K562 (cell line): ENCODE measurements around the gene ADCY1. TPM values are rescaled to one million over a fixed set of nuclear protein-coding genes. Genes with fewer than 3 reads are reported as not detected.

Experiments used
- ATAC-seq: fragments of 200-7000 bp; cut with Tn5 transposase; 3 replicates; pipeline ENCODE4 v1.9.1; 2020; ENCODE audit warnings: moderate library complexity
- BruUV-seq: library from RNA; stranded (reverse); fragments of 400-500 nt; replicated peaks from 2 replicates; lab custom pipeline; 2021; lab: Mats Ljungman, UMichigan
- CTCF ChIA-PET: fragments of 300-600 bp; formaldehyde crosslinking; extraction: SDS; loops from one replicate; lab custom pipeline; 2021; ENCODE audit warnings: low intra/inter-chr PET ratio; lab: Yijun Ruan, JAX
- POLR2A ChIA-PET: fragments of 300-600, 350-650 bp; sonication (Branson Sonifier 250); formaldehyde crosslinking; extraction: SDS; loops from one replicate; lab custom pipeline; 2021; ENCODE audit warnings: antibody characterized with exemption, inconsistent platforms; lab: Yijun Ruan, JAX
- DNase-seq, 4 experiments: peaks; one replicate each; pipeline versions ENCODE4 v3.0.0 to v3.0.0-alpha.2; 2011 to 2018; ENCODE audit warnings: low spot score in 3 of 4, mixed read lengths in 3 of 4; ENCODE audit errors: extremely low read depth in 1 of 4
- FAIRE-seq: peaks from 2 replicates; lab custom pipeline; 2011; peaks lifted over from hg19 to GRCh38; lab: Jason Lieb, UNC
- H2AFZ ChIP-seq: 2 replicates; pipeline ENCODE4 v1.6.0; 2011; ENCODE audit warnings: low read depth, low read length, control low read depth, inconsistent platforms
- H3K27ac ChIP-seq: fragments of 200-600 bp; 3 replicates; pipeline ENCODE4 v1.8.0; 2011; ENCODE audit warnings: low read depth, mild to moderate bottlenecking, control low read depth, inconsistent platforms, low read length, moderate library complexity, mixed read lengths; ENCODE audit errors: extremely low read depth
- H3K27me3 ChIP-seq, 2 experiments: fragments of 300-600 bp in 1 of 2; 2 replicates in 1 of 2; 3 replicates in 1 of 2; pipeline versions ENCODE4 v1.6.0 to v1.8.0; 2011; ENCODE audit warnings: inconsistent platforms in 2 of 2, low read length in 2 of 2, mild to moderate bottlenecking in 1 of 2, mixed read lengths in 1 of 2, moderate library complexity in 1 of 2; ENCODE audit not compliant: control insufficient read depth in 2 of 2, insufficient read depth in 2 of 2
- H3K36me3 ChIP-seq: fragments of 300-600 bp; 3 replicates; pipeline ENCODE4 v1.8.0; 2011; ENCODE audit warnings: mild to moderate bottlenecking, low read length, inconsistent platforms; ENCODE audit not compliant: control insufficient read depth, insufficient read depth
- H3K4me1 ChIP-seq, 2 experiments: fragments of 200-600 bp in 1 of 2; replicated peaks in 1 of 2; 2 replicates in 1 of 2; 3 replicates in 1 of 2; pipeline versions ENCODE4 v1.5.1 to v1.8.0; 2011; ENCODE audit warnings: inconsistent platforms in 2 of 2, low read length in 2 of 2, mild to moderate bottlenecking in 1 of 2, mixed read lengths in 1 of 2, moderate library complexity in 1 of 2; ENCODE audit not compliant: control insufficient read depth in 2 of 2, insufficient read depth in 2 of 2
- H3K4me2 ChIP-seq: 2 replicates; pipeline ENCODE4 v1.6.1; 2011; ENCODE audit warnings: low read length, control low read depth, inconsistent platforms, mixed read lengths; ENCODE audit not compliant: insufficient read depth
- H3K4me3 ChIP-seq: fragments of 200-600 bp; sonication (generic), shearing (Covaris generic); 2 replicates; pipeline ENCODE4 v1.5.1; 2016; ENCODE audit warnings: control low read depth, inconsistent platforms
- H3K79me2 ChIP-seq: fragments of 200-600 bp; 3 replicates; pipeline ENCODE4 v1.8.0; 2011; ENCODE audit warnings: low read length, inconsistent platforms; ENCODE audit not compliant: control insufficient read depth, insufficient read depth
- H3K9ac ChIP-seq, 2 experiments: 2 replicates each; pipeline versions ENCODE4 v1.6.0 to v1.6.1; 2011; ENCODE audit warnings: low read depth in 2 of 2, low read length in 2 of 2, control low read depth in 1 of 2, inconsistent platforms in 1 of 2, mild to moderate bottlenecking in 1 of 2, mixed read lengths in 1 of 2; ENCODE audit not compliant: insufficient read depth in 1 of 2
- H3K9me1 ChIP-seq: one replicate; pipeline ENCODE4 v1.6.0; 2011; ENCODE audit warnings: inconsistent platforms, mild to moderate bottlenecking, low read length, moderate library complexity; ENCODE audit not compliant: control insufficient read depth, insufficient read depth
- H3K9me3 ChIP-seq: replicated peaks from 2 replicates; pipeline ENCODE4 v1.5.1; 2011; ENCODE audit warnings: low read depth, low read length, inconsistent platforms; ENCODE audit not compliant: control insufficient read depth, insufficient read depth
- H4K20me1 ChIP-seq: replicated peaks from 2 replicates; pipeline ENCODE4 v1.6.1; 2011; ENCODE audit warnings: low read length, inconsistent platforms, mixed read lengths; ENCODE audit not compliant: control insufficient read depth, insufficient read depth
- ARHGAP35 ChIP-seq: fragments of 450-650 bp; IDR thresholded peaks from 2 replicates; pipeline ENCODE4 v1.6.1; 2018; ENCODE audit not compliant: partially characterized antibody
- EGR1 ChIP-seq: fragments of 450-650 bp; conservative IDR thresholded peaks from 2 replicates; pipeline ENCODE4 v1.6.1; 2017; ENCODE audit warnings: mild to moderate bottlenecking
- EP300 ChIP-seq: IDR thresholded peaks from 2 replicates; pipeline ENCODE4 v1.6.1; 2012; ENCODE audit warnings: low read length, improper control_type of control experiment
- FOS ChIP-seq: IDR thresholded peaks from 3 replicates; pipeline ENCODE4 v1.6.1; 2011; ENCODE audit not compliant: insufficient read length; ENCODE audit errors: extremely low read depth
- GABPB2 ChIP-seq: fragments of 250-450 bp; sonication (Bioruptor Pico); conservative IDR thresholded peaks from 2 replicates; pipeline ENCODE4 v1.5.1; 2021; ENCODE audit warnings: mild to moderate bottlenecking
- GATAD2A ChIP-seq: fragments of 450-650 bp; IDR thresholded peaks from 2 replicates; pipeline ENCODE4 v1.6.1; 2017
- HNRNPK ChIP-seq: fragments of 200-400 bp; formaldehyde crosslinking; IDR thresholded peaks from one replicate; pipeline ENCODE4 v1.6.1; 2018; ENCODE audit warnings: mild to moderate bottlenecking, low read depth, low read length; ENCODE audit not compliant: poor library complexity, severe bottlenecking
- IRF2 ChIP-seq: sonication (generic); formaldehyde crosslinking; IDR thresholded peaks from 2 replicates; pipeline ENCODE4 v1.8.1; 2022; ENCODE audit warnings: mild to moderate bottlenecking, missing genetic modification reagents
- LCOR ChIP-seq: sonication (generic); formaldehyde crosslinking; IDR thresholded peaks from 2 replicates; pipeline ENCODE4 v1.8.0; 2022; ENCODE audit warnings: mild to moderate bottlenecking, missing genetic modification reagents
- MCM2 ChIP-seq: fragments of 450-650 bp; IDR thresholded peaks from 2 replicates; pipeline ENCODE4 v1.6.1; 2017; ENCODE audit warnings: low read depth, mild to moderate bottlenecking
- NFE2L1 ChIP-seq: fragments of 450-650 bp; IDR thresholded peaks from 2 replicates; pipeline ENCODE4 v1.6.1; 2016; ENCODE audit warnings: missing genetic modification characterization, low read depth, mild to moderate bottlenecking, missing compliant biosample characterization, moderate library complexity, borderline replicate concordance
- PRPF4 ChIP-seq: fragments of 200-400 bp; formaldehyde crosslinking; IDR thresholded peaks from one replicate; pipeline ENCODE4 v1.6.1; 2017; ENCODE audit warnings: low read length, low read depth, mild to moderate bottlenecking; ENCODE audit not compliant: insufficient read depth, poor library complexity, severe bottlenecking
- U2AF1 ChIP-seq: fragments of 200-400 bp; formaldehyde crosslinking; optimal IDR thresholded peaks from 2 replicates; pipeline ENCODE3; 2017; ENCODE audit warnings: mild to moderate bottlenecking, low read depth, low read length, moderate library complexity
- ZBTB7A ChIP-seq: IDR thresholded peaks from 2 replicates; pipeline ENCODE4 v1.6.1; 2011; ENCODE audit warnings: low read depth, mild to moderate bottlenecking, low read length, moderate library complexity, borderline replicate concordance; ENCODE audit not compliant: control insufficient read depth
- ZNF785 ChIP-seq: fragments of 250-450 bp; sonication (Bioruptor Pico); IDR thresholded peaks from 2 replicates; pipeline ENCODE4 v1.4.0; 2020; ENCODE audit warnings: mild to moderate bottlenecking
- ZNF79 ChIP-seq: fragments of 250-450 bp; sonication (Bioruptor Pico); IDR thresholded peaks from 2 replicates; pipeline ENCODE4 v1.4.0; 2020; ENCODE audit warnings: low read depth, mild to moderate bottlenecking, moderate library complexity
- WGBS: fragments of 100-300 bp; shearing (Covaris generic); methylation state at CpG from one replicate; pipeline ENCODE4 v1.1.6; 2016; ENCODE audit warnings: low coverage, mixed read lengths; ENCODE audit not compliant: insufficient coverage; ENCODE audit errors: missing lambda C conversion rate; 5-methylcytosine and 5-hydroxymethylcytosine counted together
- in situ Hi-C: fragments of 300-500 bp; cut with MboI; formaldehyde crosslinking; loops from 4 replicates; pipeline ENCODE4 v1.15.0; 2018; ENCODE audit warnings: inconsistent platforms, mixed read lengths
- intact Hi-C: fragments of 100-400 bp; cut with micrococcal nuclease; formaldehyde crosslinking; loops from 2 replicates; pipeline ENCODE4 v1.14.2; 2022
- polyA plus RNA-seq, 8 experiments: library from polyadenylated mRNA; depleted of rRNA in 4 of 8; stranded (reverse) in 5 of 8; unstranded in 3 of 8; fragments of >200 nt; fragmentation: Nextera tagmentation in 2 of 8; fragmentation: Illumina TruSeq in 1 of 8; extraction: Ambion mirVana in 2 of 8; extraction: Trizol in 1 of 8; gene quantifications; 2 replicates each; pipeline versions ENCODE4 v1.2.1 to v1.2.3, GENCODE V29; 2011 to 2014; ENCODE audit warnings: inconsistent platforms in 1 of 8, missing spikeins in 1 of 8
- total RNA-seq, 7 experiments: library from RNA; depleted of rRNA in 6 of 7; stranded (reverse); fragments of >200 nt in 6 of 7; fragmentation: Illumina TruSeq in 2 of 7; extraction: Trizol in 2 of 7; gene quantifications; 2 replicates each; pipeline versions ENCODE4 v1.2.1 to v1.2.3, GENCODE V29; 2011 to 2021; ENCODE audit warnings: low replicate concordance in 1 of 7
- TF ChIP-seq, protein P1 (sequence below): IDR thresholded peaks from 2 replicates; pipeline ENCODE4 v1.6.1; 2011; ENCODE audit warnings: borderline replicate concordance, low read depth, mild to moderate bottlenecking, moderate library complexity, low read length; ENCODE audit not compliant: insufficient read depth, poor library complexity, severe bottlenecking
- TF ChIP-seq, protein P2 (sequence below): fragments of 250-450 bp; sonication (Bioruptor Pico); IDR thresholded peaks from 2 replicates; pipeline ENCODE4 v1.8.0; 2022; ENCODE audit warnings: inconsistent platforms

The ADCY1 gene
- total and polyA plus RNA-seq, 9 of the 15 experiments (the other 6 are each of a cell fraction or from before 2014, with no cell fraction given): under 0.01 to 0.18 (median 0.10) TPM; not detected in 4

DNA sequence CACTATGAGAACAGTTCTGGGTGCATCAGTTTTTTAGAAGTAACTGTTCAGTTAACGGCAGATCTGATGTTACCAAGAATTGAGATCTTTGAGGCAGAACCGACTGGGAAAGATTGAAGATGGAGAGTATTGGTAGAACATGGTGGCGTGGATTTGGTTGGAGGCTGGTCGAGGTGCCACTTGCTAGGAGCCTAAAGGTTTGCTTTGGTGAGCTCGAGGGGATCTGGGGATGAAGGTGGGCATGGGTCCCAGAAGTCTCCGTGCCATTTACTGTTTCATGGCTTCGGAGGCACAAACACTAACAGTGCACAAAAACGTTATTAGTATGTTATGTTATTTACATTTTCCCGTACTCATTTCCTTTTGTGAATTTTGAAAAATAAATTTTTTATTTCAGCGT, 81.4 kb downstream of the ADCY1 start:
- H3K9me3 ChIP-seq: no peaks in the 10 kb centered on the region
- H3K79me2 ChIP-seq: no peaks in the 10 kb centered on the region
- no TSS peak for BruUV-seq
- H3K27ac ChIP-seq: no peak overlapping the region
- intact Hi-C loops: no loop called here
- H4K20me1 ChIP-seq: no peaks in the 10 kb centered on the region; the same call in 1 of the 2 replicates
- in situ Hi-C loops: no loop called here
- no peak for DNase-seq
- no peaks in the 10 kb centered on the region for H3K4me1 ChIP-seq
- H3K4me3 ChIP-seq: no peak overlapping the region
- POLR2A ChIA-PET: no interaction called here
- no peak for FAIRE-seq
- H3K27me3 ChIP-seq: peaks cover 0 to 15% of the 10 kb centered on the region in 2 experiments; a peak in 2 of 5 replicates
- no peaks in the 10 kb centered on the region for H3K9me1 ChIP-seq
- WGBS: 0% methylated on average over 10 of the region's 10 CpGs
- H2AFZ ChIP-seq: no peak overlapping the region
- no peak overlapping the region for H3K9ac ChIP-seq
- ATAC-seq: no peak
- no peak overlapping the region for H3K4me2 ChIP-seq
- TF ChIP-seq ZNF785 (CRISPR knock-in tag) (no peak), GATAD2A (no peak), ZNF79 (CRISPR knock-in tag) (no peak), ZBTB7A (no peak), PRPF4 (no peak), GABPB2 (CRISPR knock-in tag) (no peak), EP300 (no peak), EGR1 (no peak), ARHGAP35 (no peak), MCM2 (no peak), HNRNPK (no peak), FOS (no peak), U2AF1 (no peak), NFE2L1 (tag) (no peak), IRF2 (CRISPR knock-in tag) (no peak), LCOR (CRISPR knock-in tag) (no peak)
- TF ChIP-seq, protein P1, sequence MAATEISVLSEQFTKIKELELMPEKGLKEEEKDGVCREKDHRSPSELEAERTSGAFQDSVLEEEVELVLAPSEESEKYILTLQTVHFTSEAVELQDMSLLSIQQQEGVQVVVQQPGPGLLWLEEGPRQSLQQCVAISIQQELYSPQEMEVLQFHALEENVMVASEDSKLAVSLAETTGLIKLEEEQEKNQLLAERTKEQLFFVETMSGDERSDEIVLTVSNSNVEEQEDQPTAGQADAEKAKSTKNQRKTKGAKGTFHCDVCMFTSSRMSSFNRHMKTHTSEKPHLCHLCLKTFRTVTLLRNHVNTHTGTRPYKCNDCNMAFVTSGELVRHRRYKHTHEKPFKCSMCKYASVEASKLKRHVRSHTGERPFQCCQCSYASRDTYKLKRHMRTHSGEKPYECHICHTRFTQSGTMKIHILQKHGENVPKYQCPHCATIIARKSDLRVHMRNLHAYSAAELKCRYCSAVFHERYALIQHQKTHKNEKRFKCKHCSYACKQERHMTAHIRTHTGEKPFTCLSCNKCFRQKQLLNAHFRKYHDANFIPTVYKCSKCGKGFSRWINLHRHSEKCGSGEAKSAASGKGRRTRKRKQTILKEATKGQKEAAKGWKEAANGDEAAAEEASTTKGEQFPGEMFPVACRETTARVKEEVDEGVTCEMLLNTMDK: no peak
- TF ChIP-seq, protein P2, sequence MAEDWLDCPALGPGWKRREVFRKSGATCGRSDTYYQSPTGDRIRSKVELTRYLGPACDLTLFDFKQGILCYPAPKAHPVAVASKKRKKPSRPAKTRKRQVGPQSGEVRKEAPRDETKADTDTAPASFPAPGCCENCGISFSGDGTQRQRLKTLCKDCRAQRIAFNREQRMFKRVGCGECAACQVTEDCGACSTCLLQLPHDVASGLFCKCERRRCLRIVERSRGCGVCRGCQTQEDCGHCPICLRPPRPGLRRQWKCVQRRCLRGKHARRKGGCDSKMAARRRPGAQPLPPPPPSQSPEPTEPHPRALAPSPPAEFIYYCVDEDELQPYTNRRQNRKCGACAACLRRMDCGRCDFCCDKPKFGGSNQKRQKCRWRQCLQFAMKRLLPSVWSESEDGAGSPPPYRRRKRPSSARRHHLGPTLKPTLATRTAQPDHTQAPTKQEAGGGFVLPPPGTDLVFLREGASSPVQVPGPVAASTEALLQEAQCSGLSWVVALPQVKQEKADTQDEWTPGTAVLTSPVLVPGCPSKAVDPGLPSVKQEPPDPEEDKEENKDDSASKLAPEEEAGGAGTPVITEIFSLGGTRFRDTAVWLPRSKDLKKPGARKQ: no peak
- TF ChIP-seq, all 486 proteins: peak for 0
- no peaks in the 10 kb centered on the region for H3K36me3 ChIP-seq
- CTCF ChIA-PET: no interaction called here
